Coronary artery (tissue), 2 donors: ENCODE measurements around the gene C4A.
A peak's percentile ranks its signal among the peaks of the same experiment; 100 is the strongest.
"Not testable (repeated sequence)": the region's sequence is repeated elsewhere in the genome, so short reads cannot be mapped to it uniquely, and the experiment has no call there.

Experiments used
- DNase-seq: peaks from one replicate; pipeline ENCODE4 v3.0.0-alpha.2; 2017; ENCODE audit warnings: low spot score
- H3K27ac ChIP-seq, 2 donors: fragments of 200-600 bp; sonication (generic); one replicate each; pipeline ENCODE4 v1.5.1; 2016 to 2019
- H3K4me3 ChIP-seq: fragments of 200-600 bp; sonication (generic); 2 replicates; pipeline ENCODE4 v1.5.1; 2016; ENCODE audit warnings: mild to moderate bottlenecking, moderate library complexity
- TF ChIP-seq, protein P1 (sequence below): fragments of 200-600 bp; sonication (generic); IDR thresholded peaks from one replicate; pipeline ENCODE4 v1.5.1; 2019; ENCODE audit warnings: antibody characterized with exemption

Gene C4A

DNA sequence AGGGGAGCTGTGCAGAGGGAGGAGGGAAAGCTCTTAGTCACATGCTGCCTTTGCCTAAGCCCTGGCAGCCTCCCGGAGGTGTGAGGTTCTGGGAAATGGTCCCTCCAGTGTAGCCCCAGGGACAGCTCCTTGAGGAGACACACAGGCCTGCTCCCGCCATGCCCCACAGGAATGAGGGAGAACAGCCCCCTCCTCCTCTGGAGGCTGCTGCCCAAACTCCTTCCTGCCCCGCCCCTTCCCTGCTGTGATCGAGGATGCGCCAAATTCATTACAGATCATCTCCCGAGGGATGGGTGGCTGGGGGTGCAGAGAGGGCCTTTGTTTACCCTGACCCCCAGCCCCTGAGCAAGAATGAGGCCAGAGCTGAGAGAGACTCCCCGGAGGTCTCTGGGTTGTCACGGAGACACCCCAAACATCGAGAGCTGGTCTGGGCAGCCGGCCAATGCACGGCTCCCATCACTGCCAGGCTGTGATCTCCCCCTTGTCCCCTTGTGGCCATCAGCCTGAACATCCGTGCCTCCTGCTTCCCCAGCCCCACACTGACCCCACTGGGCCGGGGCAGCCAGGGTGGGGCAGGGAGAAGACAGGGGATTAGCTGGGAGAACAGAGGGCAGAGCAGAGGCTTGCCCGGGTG is 64.7 kb downstream of the C4A start:
- Histone ChIP-seq H3K4me3 (no peak overlapping the region), H3K27ac (peak overlapping the region; percentile 49 to 91)
- no peak for DNase-seq
- TF ChIP-seq, protein P1, sequence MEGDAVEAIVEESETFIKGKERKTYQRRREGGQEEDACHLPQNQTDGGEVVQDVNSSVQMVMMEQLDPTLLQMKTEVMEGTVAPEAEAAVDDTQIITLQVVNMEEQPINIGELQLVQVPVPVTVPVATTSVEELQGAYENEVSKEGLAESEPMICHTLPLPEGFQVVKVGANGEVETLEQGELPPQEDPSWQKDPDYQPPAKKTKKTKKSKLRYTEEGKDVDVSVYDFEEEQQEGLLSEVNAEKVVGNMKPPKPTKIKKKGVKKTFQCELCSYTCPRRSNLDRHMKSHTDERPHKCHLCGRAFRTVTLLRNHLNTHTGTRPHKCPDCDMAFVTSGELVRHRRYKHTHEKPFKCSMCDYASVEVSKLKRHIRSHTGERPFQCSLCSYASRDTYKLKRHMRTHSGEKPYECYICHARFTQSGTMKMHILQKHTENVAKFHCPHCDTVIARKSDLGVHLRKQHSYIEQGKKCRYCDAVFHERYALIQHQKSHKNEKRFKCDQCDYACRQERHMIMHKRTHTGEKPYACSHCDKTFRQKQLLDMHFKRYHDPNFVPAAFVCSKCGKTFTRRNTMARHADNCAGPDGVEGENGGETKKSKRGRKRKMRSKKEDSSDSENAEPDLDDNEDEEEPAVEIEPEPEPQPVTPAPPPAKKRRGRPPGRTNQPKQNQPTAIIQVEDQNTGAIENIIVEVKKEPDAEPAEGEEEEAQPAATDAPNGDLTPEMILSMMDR, result no peak

- H3K27ac ChIP-seq, result peak overlapping the region; percentile 49 to 91
- TF ChIP-seq, protein P1, result no peak
- no peak overlapping the region for H3K4me3 ChIP-seq
- DNase-seq, result peak; percentile 87
Observed at GRCh38 chr6:32047084-32047478, 65.2 kb downstream of the C4A start.

- peak overlapping the region; percentile 49 to 91 for H3K27ac ChIP-seq
- TF ChIP-seq, protein P1, result no peak
- no peak for DNase-seq
- H3K4me3 ChIP-seq, result no peak overlapping the region
Observed at GRCh38 chr6:32047539-32047854, 65.6 kb downstream of the C4A start.

- DNase-seq, result no peak
- TF ChIP-seq, protein P1, result peak; percentile 87
- peak overlapping the region; percentile 49 to 91 for H3K27ac ChIP-seq
- no peak overlapping the region for H3K4me3 ChIP-seq
Observed at GRCh38 chr6:32047855-32048766, 66.3 kb downstream of the C4A start.

DNA sequence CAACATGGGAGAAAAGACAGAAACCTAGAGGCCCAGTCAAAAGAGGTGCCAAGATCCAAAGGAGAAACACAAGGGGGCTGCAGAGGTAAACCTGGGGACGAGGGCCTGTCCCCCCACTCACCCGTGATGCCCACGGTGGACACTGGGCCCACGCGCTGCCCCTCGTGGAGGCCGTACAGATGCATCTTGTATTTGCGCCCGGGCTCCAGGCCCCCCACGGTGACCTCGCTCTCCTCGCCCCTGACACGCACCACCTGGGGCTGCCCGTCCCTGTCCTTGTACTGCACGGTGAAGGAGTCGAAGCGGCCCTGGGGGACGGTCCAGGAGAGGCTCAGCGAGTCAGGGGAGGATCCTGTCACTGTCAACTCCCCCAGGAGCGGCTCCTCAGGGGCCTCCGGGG is 67.3 kb downstream of the C4A start:
- H3K4me3 ChIP-seq, result not testable (repeated sequence)
- peak overlapping the region in 1 of 2 donors; percentile 2 for H3K27ac ChIP-seq

GRCh38 chr6:32049736-32050135 is 67.9 kb downstream of the C4A start:
- H3K4me3 ChIP-seq, DNase-seq: not testable (repeated sequence)
- peak overlapping the region in 1 of 2 donors; percentile 2 for H3K27ac ChIP-seq

More for the DNA sequence above, 67.3 kb downstream of the C4A start:
- not testable (repeated sequence) for DNase-seq

DNA sequence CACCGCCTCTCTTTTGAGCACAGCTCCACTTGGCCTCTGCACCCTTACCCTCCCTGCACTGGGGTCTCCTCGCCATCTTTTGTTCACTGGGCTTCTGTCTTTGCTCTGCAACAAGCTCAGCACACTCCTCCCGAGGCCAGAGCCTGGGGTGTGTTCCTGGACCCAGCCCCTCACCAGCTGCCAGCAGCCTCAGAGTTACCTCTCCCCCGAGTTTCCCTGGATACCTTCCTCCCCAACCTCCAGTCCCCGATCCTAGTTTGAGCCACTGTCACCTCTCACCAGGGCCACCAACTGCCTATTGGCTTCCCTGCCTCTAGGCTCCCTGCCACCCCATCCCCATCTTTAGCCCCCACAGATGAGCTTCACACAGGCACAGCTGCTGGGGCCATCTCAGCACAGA is 68.7 kb downstream of the C4A start:
- Histone ChIP-seq H3K4me3 (no peak overlapping the region), H3K27ac (peak overlapping the region in 1 of 2 donors; percentile 32)
- TF ChIP-seq, protein P1, result no peak
- DNase-seq, result no peak
